Heart right ventricle (tissue), 16 donors: ENCODE measurements around the gene GDPD5. TPM values are rescaled to one million over a fixed set of nuclear protein-coding genes. Genes with fewer than 3 reads are reported as not detected.

Source experiments
- ATAC-seq, 8 donors: fragments of 200-7000 bp; cut with Tn5 transposase; one replicate each; pipeline ENCODE4 v1.9.1; 2020; ENCODE audit warnings: mild to moderate bottlenecking in 8 of 8, moderate library complexity in 8 of 8, moderate number of reproducible peaks in 1 of 8
- DNase-seq, 2 donors: peaks; one replicate each; pipeline ENCODE4 v3.0.0-alpha.2; 2020
- H3K27ac ChIP-seq, 10 donors: fragments of 200-600 bp; sonication (generic) in 2 of 10; one replicate each; pipeline versions ENCODE4 v1.5.0 to v1.8.0; 2020 to 2022; ENCODE audit warnings: mild to moderate bottlenecking in 3 of 10
- H3K27me3 ChIP-seq, 7 donors: fragments of 200-600 bp; one replicate each; pipeline ENCODE4 v1.8.0; 2021 to 2022; ENCODE audit warnings: mild to moderate bottlenecking in 2 of 7
- H3K36me3 ChIP-seq, 9 donors: fragments of 200-600 bp; sonication (generic) in 1 of 9; one replicate each; pipeline versions ENCODE4 v1.5.0 to v1.8.0; 2020 to 2022; ENCODE audit warnings: mild to moderate bottlenecking in 2 of 9
- H3K4me1 ChIP-seq, 9 donors: fragments of 200-600 bp; sonication (generic) in 1 of 9; one replicate each; pipeline versions ENCODE4 v1.5.0 to v1.8.0; 2020 to 2022; ENCODE audit warnings: mild to moderate bottlenecking in 4 of 9
- H3K4me3 ChIP-seq, 10 donors: fragments of 200-600 bp; sonication (generic) in 2 of 10; one replicate each; pipeline versions ENCODE4 v1.5.0 to v1.8.0; 2020 to 2022; ENCODE audit warnings: mild to moderate bottlenecking in 7 of 10, moderate library complexity in 2 of 10
- H3K9me3 ChIP-seq, 11 donors: fragments of 200-600 bp in 10 of 11; sonication (generic) in 2 of 11; one replicate each; pipeline versions ENCODE4 v1.5.0 to v1.8.0; 2013 to 2022; ENCODE audit warnings: mild to moderate bottlenecking in 2 of 11, control low read depth in 1 of 11, moderate library complexity in 1 of 11
- WGBS, 2 donors: extraction: QIAGEN DNeasy Blood & Tissue Kit; methylation state at CpG; one replicate each; pipeline ENCODE4 v1.1.7; 2013; ENCODE audit warnings: inconsistent platforms in 1 of 2; 5-methylcytosine and 5-hydroxymethylcytosine counted together
- intact Hi-C, 10 donors: fragments of 100-400 bp; cut with DNase I; formaldehyde crosslinking; loops; one replicate each; pipeline versions ENCODE4 v1.11.1 to v1.14.2; 2022
- polyA plus RNA-seq, 2 donors: library from polyadenylated mRNA; stranded (reverse); fragments of 200-250 nt; gene quantifications; one replicate each; pipeline ENCODE4 v1.2.3, GENCODE V29; 2013
- total RNA-seq, 10 donors: library from RNA; stranded (reverse); fragmentation: NEBNext Ultra II Directional in 3 of 10; extraction: Animal tissue kit (Norgen Biotek cat#: 25700) in 3 of 10; gene quantifications; one replicate each; pipeline versions ENCODE4 v1.2.1 to v1.2.4, GENCODE V29; 2021 to 2023
- TF ChIP-seq, protein P1 (sequence below), 9 donors: fragments of 200-600 bp; sonication (generic) in 2 of 9; IDR thresholded peaks; one replicate each; pipeline versions ENCODE4 v1.5.0 to v1.8.0; 2021 to 2022; ENCODE audit warnings: antibody characterized with exemption in 9 of 9, mild to moderate bottlenecking in 5 of 9, moderate library complexity in 1 of 9
- donor health status: Arrhythmogenic right ventricular cardiomyopathy.
- donor health status: ischemic (EF 13 %, LVEDD 7.1; RV severe dilation, severe dysfunction).
- donor health status: healthy with polysubstance abuse.
- donor health status: DM: no; HTN: yes; CAD: no.
- donor health status: DM: no; HTN: no; CAD: no.
- donor health status: ischemic (EF 25% LVEDD 6.9; RV normal size, moderate dysfunction).
- donor health status: ischemic (EF 25% LVEDD 5.7; RV mildly dilated, moderate dysfunction).
- donor health status: healthy.
- donor health status: DM: yes; HTN: yes; CAD: no.
- donor health status: Ischemic cardiomyopathy.
- donor health status: ischemic (EF 35%, LVEDD 5.7; RV mildly dilated, moderate dysfunction).
- donor health status: nonischemic (EF 11% LVEDD 7.7; RV severe dilation, severe dysfunction).
- donor health status: DM: yes; HTN: yes; CAD: no.
- donor health status: PGD.
- donor health status: ischemic (EF 29% LVEDD 5.4; RV normal size, mild dysfunction).
- donor health status: nonischemic (EF 23%, LVEDD 6.1; RV moderate dilation, normal function).

Gene GDPD5
- total and polyA plus RNA-seq, 12 donors, result 3.3 to 10.3 (median 4.1) TPM

DNA sequence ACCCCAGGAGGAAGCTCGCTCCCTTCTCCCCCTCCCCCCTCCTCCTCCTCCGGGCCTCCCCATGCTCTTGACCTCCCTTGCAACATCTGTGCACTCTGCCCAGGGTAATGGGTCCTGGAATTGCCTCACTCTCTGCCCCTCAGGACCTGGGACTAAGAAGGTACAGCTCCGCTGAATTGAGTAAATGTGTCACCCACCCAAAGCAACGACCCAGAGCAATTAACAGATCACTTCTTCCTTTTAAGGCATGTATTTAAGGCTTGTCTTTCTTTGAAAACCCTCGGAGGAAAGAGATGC lies 15.1 kb downstream of the GDPD5 start:
- DNase-seq (no peak), ATAC-seq (no peak)
- Histone ChIP-seq H3K4me3 (no peak overlapping the region), H3K27ac (no peak overlapping the region), H3K27me3 (no peaks in the 10 kb centered on the region), H3K4me1 (peaks cover 0 to 21% (median 14%) of the 10 kb centered on the region in 9 donors), H3K36me3 (no peaks in the 10 kb centered on the region), H3K9me3 (no peaks in the 10 kb centered on the region)
- WGBS, 2 donors, result 78 to 82% methylated on average over 5 of the region's 5 CpGs
- TF ChIP-seq, protein P1, sequence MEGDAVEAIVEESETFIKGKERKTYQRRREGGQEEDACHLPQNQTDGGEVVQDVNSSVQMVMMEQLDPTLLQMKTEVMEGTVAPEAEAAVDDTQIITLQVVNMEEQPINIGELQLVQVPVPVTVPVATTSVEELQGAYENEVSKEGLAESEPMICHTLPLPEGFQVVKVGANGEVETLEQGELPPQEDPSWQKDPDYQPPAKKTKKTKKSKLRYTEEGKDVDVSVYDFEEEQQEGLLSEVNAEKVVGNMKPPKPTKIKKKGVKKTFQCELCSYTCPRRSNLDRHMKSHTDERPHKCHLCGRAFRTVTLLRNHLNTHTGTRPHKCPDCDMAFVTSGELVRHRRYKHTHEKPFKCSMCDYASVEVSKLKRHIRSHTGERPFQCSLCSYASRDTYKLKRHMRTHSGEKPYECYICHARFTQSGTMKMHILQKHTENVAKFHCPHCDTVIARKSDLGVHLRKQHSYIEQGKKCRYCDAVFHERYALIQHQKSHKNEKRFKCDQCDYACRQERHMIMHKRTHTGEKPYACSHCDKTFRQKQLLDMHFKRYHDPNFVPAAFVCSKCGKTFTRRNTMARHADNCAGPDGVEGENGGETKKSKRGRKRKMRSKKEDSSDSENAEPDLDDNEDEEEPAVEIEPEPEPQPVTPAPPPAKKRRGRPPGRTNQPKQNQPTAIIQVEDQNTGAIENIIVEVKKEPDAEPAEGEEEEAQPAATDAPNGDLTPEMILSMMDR (IDR thresholded peaks at IDR 0.05), result no peak
- intact Hi-C loops, result no loop called here

DNA sequence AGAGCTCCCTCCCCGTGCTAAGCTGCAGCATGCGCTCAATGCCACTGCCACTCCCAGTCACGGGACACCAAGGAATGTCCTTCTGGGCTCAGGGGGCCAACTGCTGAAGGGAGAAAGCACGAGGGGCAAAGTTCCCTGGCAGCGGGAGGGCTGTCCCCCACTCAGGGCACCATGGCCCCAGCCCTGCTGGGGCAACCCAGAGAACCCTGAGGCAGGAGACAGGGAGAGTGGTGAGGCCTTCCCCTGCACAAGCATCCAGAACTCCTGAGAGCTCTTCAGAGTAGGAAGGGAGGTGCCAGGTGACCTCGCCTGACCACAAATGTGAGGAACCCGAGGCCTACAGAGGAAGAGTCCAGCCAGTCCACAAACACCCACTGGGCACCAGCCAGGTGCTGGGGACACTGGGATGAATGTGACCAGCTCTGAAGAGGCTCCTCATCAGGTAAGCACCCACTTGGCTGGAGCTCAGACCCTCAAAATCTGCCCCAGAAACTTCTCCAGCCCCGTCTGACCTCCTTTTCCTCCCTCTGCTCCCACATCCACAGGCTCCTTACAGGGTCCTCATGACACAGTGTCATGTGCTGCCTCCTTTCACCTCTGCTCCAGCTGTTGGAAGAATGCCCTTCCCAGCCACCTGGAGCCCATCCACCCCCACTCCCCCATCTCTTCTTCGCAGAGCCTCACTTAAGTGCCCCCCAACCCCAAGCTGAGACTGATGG lies 15.6 kb downstream of the GDPD5 start:
- H3K27ac ChIP-seq, result no peak overlapping the region
- WGBS, 2 donors, result 76% methylated on average over 9 of the region's 9 CpGs
- TF ChIP-seq, protein P1 (IDR thresholded peaks at IDR 0.05), result no peak
- no peaks in the 10 kb centered on the region for H3K9me3 ChIP-seq
- no peak overlapping the region for H3K4me3 ChIP-seq
- H3K36me3 ChIP-seq, result no peaks in the 10 kb centered on the region
- DNase-seq, result no peak
- ATAC-seq, result no peak
- intact Hi-C loops, result no loop called here
- H3K27me3 ChIP-seq, result no peaks in the 10 kb centered on the region
- peaks cover 0 to 25% (median 15%) of the 10 kb centered on the region in 9 donors for H3K4me1 ChIP-seq

DNA sequence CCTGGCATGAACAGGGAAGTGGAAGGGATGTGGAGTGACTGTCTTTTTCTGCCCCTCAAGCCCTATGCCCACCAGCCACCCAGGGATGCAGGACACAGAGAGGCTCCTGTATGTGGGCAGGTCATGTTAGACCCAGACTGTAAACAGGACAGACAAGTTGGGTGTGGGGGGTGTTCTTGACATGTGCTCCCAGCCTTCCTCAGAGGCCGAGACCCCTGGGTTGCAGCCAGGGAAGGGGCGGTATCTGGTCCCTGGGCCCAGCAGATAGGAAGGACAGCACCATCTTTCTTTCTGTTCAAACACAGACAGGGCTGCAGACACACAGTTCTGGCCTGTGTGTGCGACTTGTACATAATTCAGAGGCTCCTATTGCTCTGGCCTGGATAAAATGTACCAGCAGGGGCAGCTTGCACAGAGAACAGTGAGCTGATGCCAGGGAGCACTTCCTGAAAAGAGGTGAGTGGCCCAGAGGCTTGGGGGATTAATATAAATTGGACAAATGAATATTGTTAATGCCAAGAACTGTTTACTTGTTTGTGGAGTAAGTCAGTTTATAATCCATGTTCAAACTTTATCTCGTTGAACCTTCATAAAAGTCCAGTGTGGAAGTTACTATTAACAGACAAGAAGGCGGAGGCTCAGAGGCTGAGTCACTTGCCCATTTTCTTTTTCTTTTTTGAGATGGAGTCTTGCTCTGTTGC lies 16.6 kb downstream of the GDPD5 start:
- no peak overlapping the region for H3K4me3 ChIP-seq
- intact Hi-C loops, result no loop called here
- ATAC-seq (no peak), DNase-seq (no peak)
- peaks cover 0 to 25% (median 15%) of the 10 kb centered on the region in 9 donors for H3K4me1 ChIP-seq
- H3K27me3 ChIP-seq, result no peaks in the 10 kb centered on the region
- TF ChIP-seq, protein P1 (IDR thresholded peaks at IDR 0.05), result no peak
- no peaks in the 10 kb centered on the region for H3K9me3 ChIP-seq
- no peaks in the 10 kb centered on the region for H3K36me3 ChIP-seq
- 72 to 84% methylated on average over 5 of the region's 5 CpGs for WGBS, 2 donors
- peak overlapping the region in 1 of 10 donors; percentile 58 for H3K27ac ChIP-seq

DNA sequence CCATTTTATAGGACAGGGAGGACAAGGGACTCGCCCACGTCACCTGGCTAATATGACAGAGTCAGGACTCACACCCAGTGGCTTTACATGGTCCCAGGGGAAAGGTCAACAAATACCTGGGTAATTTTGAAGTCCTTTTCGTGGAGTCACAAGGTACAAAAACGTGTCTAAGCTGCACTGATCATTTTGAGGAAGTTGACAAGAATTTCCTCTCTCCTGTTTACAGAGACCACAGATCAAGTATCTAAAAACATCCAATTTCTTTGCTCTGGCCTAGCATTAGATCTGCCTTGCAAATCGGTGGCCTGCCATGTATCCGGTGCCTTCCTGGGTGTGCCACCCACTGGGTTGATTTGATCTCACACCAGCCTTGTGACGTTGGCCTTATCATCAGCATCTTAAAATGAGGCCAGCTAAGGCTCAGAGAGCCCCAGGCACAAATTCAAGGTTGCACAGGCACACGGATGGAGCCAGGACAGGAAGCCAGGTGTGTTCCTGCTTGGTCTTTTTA lies 17.6 kb downstream of the GDPD5 start:
- no peaks in the 10 kb centered on the region for H3K36me3 ChIP-seq
- WGBS, 2 donors, result 70 to 75% methylated on average over 8 of the region's 8 CpGs
- ATAC-seq, result no peak
- peaks cover 0 to 21% (median 15%) of the 10 kb centered on the region in 9 donors for H3K4me1 ChIP-seq
- no peaks in the 10 kb centered on the region for H3K27me3 ChIP-seq
- no peak for DNase-seq
- H3K4me3 ChIP-seq, result no peak overlapping the region
- TF ChIP-seq, protein P1 (IDR thresholded peaks at IDR 0.05), result no peak
- H3K9me3 ChIP-seq, result no peaks in the 10 kb centered on the region
- intact Hi-C loops, result no loop called here
- peak overlapping the region in 1 of 10 donors; percentile 36 for H3K27ac ChIP-seq
